ENCODE measurements around the gene C10orf90.

C10orf90 gene
- total RNA-seq = 0 to 0.19 (median 0.17) reads per million in 3 donors

- no peak within 1 kb of the TSS for H3K4me3 ChIP-seq (ENCODE audit: insufficient read depth, low read depth, low read length, poor library complexity, severe bottlenecking)
- H3K9me3 ChIP-seq (ENCODE audit: control insufficient read depth, low read length) = no peaks in the 10 kb centered on the region
- DNase-seq = no peak
- H3K27ac ChIP-seq (ENCODE audit: insufficient read depth, low read length, poor library complexity, severe bottlenecking) = no peak within 1 kb of the TSS
- H3K4me1 ChIP-seq (ENCODE audit: control insufficient read depth, insufficient read depth, low read length, poor library complexity, severe bottlenecking) = no peaks in the 10 kb centered on the region
- H3K36me3 ChIP-seq (ENCODE audit: control insufficient read depth, insufficient read depth, low read length) = no peaks in the 10 kb centered on the region
- no peaks in the 10 kb centered on the region for H3K27me3 ChIP-seq (replicated peaks; ENCODE audit: control insufficient read depth, insufficient read depth, low read length, poor library complexity, severe bottlenecking)
Measured at GRCh38 chr10:126670056-126670894, at the start of gene C10orf90. C10orf90 (minus strand) TSS chr10:126670693; CDS start chr10:126670480, 213 bp downstream.

- no peak for DNase-seq
- Histone ChIP-seq H3K27ac (ENCODE audit: insufficient read depth, low read length, poor library complexity, severe bottlenecking) (no peak overlapping the region), H3K4me1 (ENCODE audit: control insufficient read depth, insufficient read depth, low read length, poor library complexity, severe bottlenecking) (no peaks in the 10 kb centered on the region), H3K27me3 (replicated peaks; ENCODE audit: control insufficient read depth, insufficient read depth, low read length, poor library complexity, severe bottlenecking) (no peaks in the 10 kb centered on the region), H3K4me3 (ENCODE audit: insufficient read depth, low read depth, low read length, poor library complexity, severe bottlenecking) (no peak overlapping the region), H3K9me3 (ENCODE audit: control insufficient read depth, low read length) (no peaks in the 10 kb centered on the region), H3K36me3 (ENCODE audit: control insufficient read depth, insufficient read depth, low read length) (no peaks in the 10 kb centered on the region)
Measured at GRCh38 chr10:126716366-126716765, 45.9 kb upstream of the C10orf90 start.

GRCh38 chr10:126713594-126713993 lies 43.1 kb upstream of the C10orf90 start:
- Histone ChIP-seq H3K9me3 (ENCODE audit: control insufficient read depth, low read length) (no peaks in the 10 kb centered on the region), H3K27ac (ENCODE audit: insufficient read depth, low read length, poor library complexity, severe bottlenecking) (no peak overlapping the region), H3K4me1 (ENCODE audit: control insufficient read depth, insufficient read depth, low read length, poor library complexity, severe bottlenecking) (no peaks in the 10 kb centered on the region), H3K27me3 (replicated peaks; ENCODE audit: control insufficient read depth, insufficient read depth, low read length, poor library complexity, severe bottlenecking) (no peaks in the 10 kb centered on the region), H3K36me3 (ENCODE audit: control insufficient read depth, insufficient read depth, low read length) (no peaks in the 10 kb centered on the region), H3K4me3 (ENCODE audit: insufficient read depth, low read depth, low read length, poor library complexity, severe bottlenecking) (no peak overlapping the region)
- DNase-seq = no peak

- Histone ChIP-seq H3K9me3 (ENCODE audit: control insufficient read depth, low read length) (no peaks in the 10 kb centered on the region), H3K27me3 (replicated peaks; ENCODE audit: control insufficient read depth, insufficient read depth, low read length, poor library complexity, severe bottlenecking) (no peaks in the 10 kb centered on the region), H3K4me3 (ENCODE audit: insufficient read depth, low read depth, low read length, poor library complexity, severe bottlenecking) (no peak overlapping the region), H3K27ac (ENCODE audit: insufficient read depth, low read length, poor library complexity, severe bottlenecking) (no peak overlapping the region), H3K4me1 (ENCODE audit: control insufficient read depth, insufficient read depth, low read length, poor library complexity, severe bottlenecking) (no peaks in the 10 kb centered on the region), H3K36me3 (ENCODE audit: control insufficient read depth, insufficient read depth, low read length) (no peaks in the 10 kb centered on the region)
- no peak for DNase-seq
Measured at GRCh38 chr10:126712681-126713080, 42.2 kb upstream of the C10orf90 start.

- Histone ChIP-seq H3K27ac (ENCODE audit: insufficient read depth, low read length, poor library complexity, severe bottlenecking) (no peak overlapping the region), H3K9me3 (ENCODE audit: control insufficient read depth, low read length) (no peaks in the 10 kb centered on the region), H3K27me3 (replicated peaks; ENCODE audit: control insufficient read depth, insufficient read depth, low read length, poor library complexity, severe bottlenecking) (no peaks in the 10 kb centered on the region), H3K4me3 (ENCODE audit: insufficient read depth, low read depth, low read length, poor library complexity, severe bottlenecking) (no peak overlapping the region), H3K36me3 (ENCODE audit: control insufficient read depth, insufficient read depth, low read length) (no peaks in the 10 kb centered on the region), H3K4me1 (ENCODE audit: control insufficient read depth, insufficient read depth, low read length, poor library complexity, severe bottlenecking) (no peaks in the 10 kb centered on the region)
- no peak for DNase-seq
Measured at GRCh38 chr10:126705951-126706565, 35.6 kb upstream of the C10orf90 start.

- Histone ChIP-seq H3K27me3 (replicated peaks; ENCODE audit: control insufficient read depth, insufficient read depth, low read length, poor library complexity, severe bottlenecking) (no peaks in the 10 kb centered on the region), H3K27ac (ENCODE audit: insufficient read depth, low read length, poor library complexity, severe bottlenecking) (no peak overlapping the region), H3K9me3 (ENCODE audit: control insufficient read depth, low read length) (no peaks in the 10 kb centered on the region), H3K4me1 (ENCODE audit: control insufficient read depth, insufficient read depth, low read length, poor library complexity, severe bottlenecking) (no peaks in the 10 kb centered on the region), H3K36me3 (ENCODE audit: control insufficient read depth, insufficient read depth, low read length) (no peaks in the 10 kb centered on the region), H3K4me3 (ENCODE audit: insufficient read depth, low read depth, low read length, poor library complexity, severe bottlenecking) (no peak overlapping the region)
- DNase-seq = no peak
Measured at GRCh38 chr10:126705131-126705530, 34.6 kb upstream of the C10orf90 start.

GRCh38 chr10:126704649-126705048 lies 34.2 kb upstream of the C10orf90 start:
- H3K4me3 ChIP-seq (ENCODE audit: insufficient read depth, low read depth, low read length, poor library complexity, severe bottlenecking) = no peak overlapping the region
- H3K4me1 ChIP-seq (ENCODE audit: control insufficient read depth, insufficient read depth, low read length, poor library complexity, severe bottlenecking) = no peaks in the 10 kb centered on the region
- no peaks in the 10 kb centered on the region for H3K27me3 ChIP-seq (replicated peaks; ENCODE audit: control insufficient read depth, insufficient read depth, low read length, poor library complexity, severe bottlenecking)
- no peaks in the 10 kb centered on the region for H3K9me3 ChIP-seq (ENCODE audit: control insufficient read depth, low read length)
- no peak for DNase-seq
- H3K27ac ChIP-seq (ENCODE audit: insufficient read depth, low read length, poor library complexity, severe bottlenecking) = no peak overlapping the region
- no peaks in the 10 kb centered on the region for H3K36me3 ChIP-seq (ENCODE audit: control insufficient read depth, insufficient read depth, low read length)

- Histone ChIP-seq H3K27me3 (replicated peaks; ENCODE audit: control insufficient read depth, insufficient read depth, low read length, poor library complexity, severe bottlenecking) (no peaks in the 10 kb centered on the region), H3K4me3 (ENCODE audit: insufficient read depth, low read depth, low read length, poor library complexity, severe bottlenecking) (no peak overlapping the region)
- DNase-seq = no peak
Measured at GRCh38 chr10:126702181-126702580, 31.7 kb upstream of the C10orf90 start.

GRCh38 chr10:126701526-126701925 lies 31.0 kb upstream of the C10orf90 start:
- Histone ChIP-seq H3K4me3 (ENCODE audit: insufficient read depth, low read depth, low read length, poor library complexity, severe bottlenecking) (no peak overlapping the region), H3K27ac (ENCODE audit: insufficient read depth, low read length, poor library complexity, severe bottlenecking) (no peak overlapping the region), H3K27me3 (replicated peaks; ENCODE audit: control insufficient read depth, insufficient read depth, low read length, poor library complexity, severe bottlenecking) (no peaks in the 10 kb centered on the region), H3K4me1 (ENCODE audit: control insufficient read depth, insufficient read depth, low read length, poor library complexity, severe bottlenecking) (no peaks in the 10 kb centered on the region), H3K36me3 (ENCODE audit: control insufficient read depth, insufficient read depth, low read length) (no peaks in the 10 kb centered on the region), H3K9me3 (ENCODE audit: control insufficient read depth, low read length) (no peaks in the 10 kb centered on the region)
- DNase-seq = no peak

More at GRCh38 chr10:126702181-126702580, 31.7 kb upstream of the C10orf90 start:
- H3K36me3 ChIP-seq (ENCODE audit: control insufficient read depth, insufficient read depth, low read length) = no peaks in the 10 kb centered on the region
- H3K27ac ChIP-seq (ENCODE audit: insufficient read depth, low read length, poor library complexity, severe bottlenecking) = no peak overlapping the region
- no peaks in the 10 kb centered on the region for H3K9me3 ChIP-seq (ENCODE audit: control insufficient read depth, low read length)
- H3K4me1 ChIP-seq (ENCODE audit: control insufficient read depth, insufficient read depth, low read length, poor library complexity, severe bottlenecking) = no peaks in the 10 kb centered on the region

- H3K9me3 ChIP-seq (ENCODE audit: control insufficient read depth, low read length) = no peaks in the 10 kb centered on the region
- H3K27me3 ChIP-seq (replicated peaks; ENCODE audit: control insufficient read depth, insufficient read depth, low read length, poor library complexity, severe bottlenecking) = no peaks in the 10 kb centered on the region
- no peaks in the 10 kb centered on the region for H3K4me1 ChIP-seq (ENCODE audit: control insufficient read depth, insufficient read depth, low read length, poor library complexity, severe bottlenecking)
- H3K36me3 ChIP-seq (ENCODE audit: control insufficient read depth, insufficient read depth, low read length) = no peaks in the 10 kb centered on the region
- H3K4me3 ChIP-seq (ENCODE audit: insufficient read depth, low read depth, low read length, poor library complexity, severe bottlenecking) = no peak overlapping the region
- DNase-seq = no peak
- H3K27ac ChIP-seq (ENCODE audit: insufficient read depth, low read length, poor library complexity, severe bottlenecking) = no peak overlapping the region
Measured at GRCh38 chr10:126696684-126697083, 26.2 kb upstream of the C10orf90 start.

Measured in effector memory CD4-positive, alpha-beta T cell (primary cell).